Breast epithelium (tissue), 4 donors: Measurements from ENCODE around the gene PROM2. TPM values are rescaled to one million over a fixed set of nuclear protein-coding genes. Genes with fewer than 3 reads are reported as not detected.

ENCODE experiments used
- DNase-seq, 2 donors: peaks; one replicate each; pipeline ENCODE4 v3.0.0-alpha.2; 2019; ENCODE audit warnings: low spot score in 2 of 2
- H3K27ac ChIP-seq, 2 donors: fragments of 200-600 bp; sonication (generic) in 1 of 2; one replicate each; pipeline ENCODE4 v1.5.1; 2016 to 2019; ENCODE audit warnings: mild to moderate bottlenecking in 1 of 2
- H3K27me3 ChIP-seq, 2 donors: fragments of 200-600 bp; sonication (generic) in 1 of 2; one replicate each; pipeline versions ENCODE4 v1.5.1 to v1.6.0; 2017 to 2019; ENCODE audit warnings: control low read depth in 1 of 2, mild to moderate bottlenecking in 1 of 2
- H3K36me3 ChIP-seq: fragments of 200-600 bp; one replicate; pipeline ENCODE4 v1.5.1; 2019
- H3K4me1 ChIP-seq, 2 donors: fragments of 200-600 bp; sonication (generic); one replicate each; pipeline ENCODE4 v1.5.1; 2016 to 2019; ENCODE audit warnings: control low read depth in 1 of 2
- H3K4me3 ChIP-seq, 3 donors: fragments of 200-600 bp; sonication (generic); 1 replicate in 2 of 3; 2 replicates in 1 of 3; pipeline ENCODE4 v1.5.1; 2016 to 2019; ENCODE audit warnings: mild to moderate bottlenecking in 3 of 3, moderate library complexity in 2 of 3
- H3K9me3 ChIP-seq, 2 donors: fragments of 200-600 bp; sonication (generic) in 1 of 2; one replicate each; pipeline ENCODE4 v1.5.1; 2016 to 2019; ENCODE audit warnings: control low read depth in 1 of 2
- POLR2A ChIP-seq: fragments of 450-650 bp; IDR thresholded peaks from one replicate; pipeline ENCODE4 v1.6.1; 2016; ENCODE audit warnings: antibody characterized with exemption, mild to moderate bottlenecking, moderate library complexity
- POLR2AphosphoS5 ChIP-seq, 3 donors: sonication (generic); formaldehyde crosslinking; IDR thresholded peaks; one replicate each; pipeline ENCODE4 v1.6.1; 2017; ENCODE audit warnings: antibody characterized with exemption in 3 of 3
- intact Hi-C: fragments of 100-400 bp; cut with DNase I; formaldehyde crosslinking; loops from one replicate; pipeline ENCODE4 v1.15.1; 2023; ENCODE audit warnings: low total_unique reads
- total RNA-seq, 3 donors: library from RNA; depleted of rRNA; stranded (reverse); fragments of >200 nt; gene quantifications; one replicate each; pipeline ENCODE4 v1.1.0, GENCODE V29; 2016
- TF ChIP-seq, protein P1 (sequence below), 3 donors: fragments of 450-650 bp; IDR thresholded peaks; one replicate each; pipeline ENCODE4 v1.5.1; 2016 to 2017; ENCODE audit warnings: antibody characterized with exemption in 3 of 3, mild to moderate bottlenecking in 3 of 3, moderate library complexity in 3 of 3

Gene PROM2
- total RNA-seq, 3 donors from 2014 or later: 1.4 to 48.8 (median 47.7) TPM

- intact Hi-C loops: no loop called here
- Histone ChIP-seq H3K4me3 (no peak overlapping the region), H3K4me1 (peaks cover 0 to 7% of the 10 kb centered on the region in 2 donors), H3K9me3 (no peaks in the 10 kb centered on the region), H3K36me3 (no peaks in the 10 kb centered on the region), H3K27ac (no peak overlapping the region), H3K27me3 (no peaks in the 10 kb centered on the region)
- no peak for DNase-seq
- no peak for TF ChIP-seq POLR2AphosphoS5 (IDR thresholded peaks at IDR 0.05)
- TF ChIP-seq POLR2A: no peak
- TF ChIP-seq, protein P1, sequence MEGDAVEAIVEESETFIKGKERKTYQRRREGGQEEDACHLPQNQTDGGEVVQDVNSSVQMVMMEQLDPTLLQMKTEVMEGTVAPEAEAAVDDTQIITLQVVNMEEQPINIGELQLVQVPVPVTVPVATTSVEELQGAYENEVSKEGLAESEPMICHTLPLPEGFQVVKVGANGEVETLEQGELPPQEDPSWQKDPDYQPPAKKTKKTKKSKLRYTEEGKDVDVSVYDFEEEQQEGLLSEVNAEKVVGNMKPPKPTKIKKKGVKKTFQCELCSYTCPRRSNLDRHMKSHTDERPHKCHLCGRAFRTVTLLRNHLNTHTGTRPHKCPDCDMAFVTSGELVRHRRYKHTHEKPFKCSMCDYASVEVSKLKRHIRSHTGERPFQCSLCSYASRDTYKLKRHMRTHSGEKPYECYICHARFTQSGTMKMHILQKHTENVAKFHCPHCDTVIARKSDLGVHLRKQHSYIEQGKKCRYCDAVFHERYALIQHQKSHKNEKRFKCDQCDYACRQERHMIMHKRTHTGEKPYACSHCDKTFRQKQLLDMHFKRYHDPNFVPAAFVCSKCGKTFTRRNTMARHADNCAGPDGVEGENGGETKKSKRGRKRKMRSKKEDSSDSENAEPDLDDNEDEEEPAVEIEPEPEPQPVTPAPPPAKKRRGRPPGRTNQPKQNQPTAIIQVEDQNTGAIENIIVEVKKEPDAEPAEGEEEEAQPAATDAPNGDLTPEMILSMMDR (IDR thresholded peaks at IDR 0.05): no peak
Measured at GRCh38 chr2:95310216-95310615, 36.0 kb downstream of the PROM2 start.

DNA sequence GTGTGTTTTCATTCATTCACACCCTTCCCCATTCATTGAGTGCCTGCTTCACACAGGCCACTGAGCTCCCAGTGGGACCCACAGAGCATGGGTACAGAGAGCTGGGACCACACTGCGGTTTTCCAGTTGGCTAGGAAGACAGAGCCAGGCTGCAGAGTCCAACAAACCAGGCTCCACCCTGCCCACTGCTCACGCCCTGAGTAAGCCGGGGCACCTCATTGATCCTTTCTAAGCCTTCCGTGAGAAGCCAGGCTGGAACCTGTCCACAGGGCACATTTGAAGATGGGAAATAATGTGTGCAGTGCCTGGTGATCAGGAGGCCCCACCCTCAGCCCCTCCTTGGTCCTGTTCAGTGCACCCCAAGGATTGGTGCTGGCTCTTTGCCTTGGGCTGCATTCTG is 36.4 kb downstream of the PROM2 start:
- H3K4me3 ChIP-seq: no peak overlapping the region
- H3K4me1 ChIP-seq: peaks cover 0 to 7% of the 10 kb centered on the region in 2 donors
- TF ChIP-seq, protein P1 (IDR thresholded peaks at IDR 0.05): no peak
- no peak for TF ChIP-seq POLR2AphosphoS5 (IDR thresholded peaks at IDR 0.05)
- no peak for TF ChIP-seq POLR2A
- no peak overlapping the region for H3K27ac ChIP-seq
- no peaks in the 10 kb centered on the region for H3K36me3 ChIP-seq
- no peaks in the 10 kb centered on the region for H3K27me3 ChIP-seq
- no peak for DNase-seq
- no peaks in the 10 kb centered on the region for H3K9me3 ChIP-seq
- intact Hi-C loops: no loop called here

DNA sequence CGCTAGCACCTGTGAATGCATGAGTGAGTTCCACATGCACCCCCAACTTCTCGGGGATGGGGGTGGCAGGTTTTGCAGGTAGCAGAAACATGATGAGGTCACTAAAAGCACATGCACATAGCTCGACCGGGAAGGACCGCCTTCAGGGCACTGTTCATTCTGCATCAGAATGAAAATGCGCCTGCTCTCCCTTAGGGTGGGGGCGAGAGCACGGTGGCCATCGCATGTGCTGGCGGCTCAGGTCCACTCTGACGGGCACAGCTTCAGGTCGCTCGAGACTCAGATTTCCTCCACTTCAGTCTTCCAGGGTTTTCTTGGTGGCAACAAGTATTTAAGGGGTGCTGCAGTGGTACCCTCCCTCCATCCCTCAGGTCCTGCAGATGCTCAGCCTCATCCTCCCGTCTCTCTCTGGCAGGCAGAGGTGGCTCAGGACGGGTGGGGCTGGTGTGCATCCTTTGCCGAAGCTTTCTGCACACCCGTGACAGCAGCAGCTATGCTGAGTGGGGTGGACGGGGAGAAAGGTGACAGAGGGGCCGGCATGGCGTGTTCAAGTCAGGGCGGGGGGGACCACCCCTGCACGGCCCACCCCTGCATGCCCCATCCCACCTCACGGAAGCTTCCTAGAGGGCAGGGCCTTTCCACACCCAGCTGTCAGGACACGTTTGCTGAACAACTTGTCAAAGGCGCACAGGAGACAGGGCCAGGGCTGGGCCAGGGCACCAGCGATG is 37.7 kb downstream of the PROM2 start:
- no peak overlapping the region for H3K27ac ChIP-seq
- H3K4me3 ChIP-seq: no peak overlapping the region
- H3K4me1 ChIP-seq: peaks cover 4 to 17% of the 10 kb centered on the region in 2 donors
- no peaks in the 10 kb centered on the region for H3K27me3 ChIP-seq
- H3K36me3 ChIP-seq: no peaks in the 10 kb centered on the region
- no peaks in the 10 kb centered on the region for H3K9me3 ChIP-seq
- TF ChIP-seq POLR2AphosphoS5 (IDR thresholded peaks at IDR 0.05): no peak
- TF ChIP-seq, protein P1 (IDR thresholded peaks at IDR 0.05): no peak
- TF ChIP-seq POLR2A: no peak
- intact Hi-C loops: no loop called here
- DNase-seq: no peak

DNA sequence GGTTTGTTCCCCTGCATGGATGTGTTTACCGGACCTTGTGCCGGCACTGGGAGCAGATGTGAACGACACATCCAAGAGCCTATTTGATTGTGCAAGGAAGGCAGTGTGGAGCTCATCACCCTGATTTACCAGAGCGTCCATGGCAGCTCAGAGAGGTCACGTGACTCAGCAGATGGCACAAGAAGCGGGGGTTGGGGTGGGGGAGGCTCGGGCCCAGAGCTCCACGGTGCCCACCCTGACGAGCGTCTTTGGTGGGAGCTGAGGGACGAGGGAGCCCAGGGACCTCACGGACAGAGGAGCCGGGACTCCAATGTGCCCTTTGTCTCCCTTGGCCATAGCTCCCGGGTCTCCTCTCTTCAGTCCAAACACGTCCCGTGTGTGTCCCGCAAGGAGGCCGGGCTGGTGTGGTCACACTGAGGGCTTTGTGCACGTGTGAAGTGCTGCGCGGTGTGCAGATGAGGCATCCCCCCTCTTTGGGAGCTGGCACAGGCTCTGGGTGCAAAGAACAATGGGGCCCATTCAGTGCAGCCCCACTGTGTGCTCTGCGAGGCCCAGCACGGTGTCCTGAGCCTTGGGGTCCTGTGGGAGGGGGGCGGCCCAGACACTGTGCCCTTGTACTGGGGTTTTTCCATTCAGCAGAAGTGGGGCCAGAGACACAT is 38.4 kb downstream of the PROM2 start:
- Histone ChIP-seq H3K27me3 (no peaks in the 10 kb centered on the region), H3K36me3 (no peaks in the 10 kb centered on the region), H3K9me3 (no peaks in the 10 kb centered on the region), H3K4me1 (peaks cover 4 to 23% of the 10 kb centered on the region in 2 donors), H3K4me3 (no peak overlapping the region), H3K27ac (no peak overlapping the region)
- intact Hi-C loops: no loop called here
- DNase-seq: no peak
- TF ChIP-seq POLR2AphosphoS5 (IDR thresholded peaks at IDR 0.05) (no peak), POLR2A (no peak)
- TF ChIP-seq, protein P1 (IDR thresholded peaks at IDR 0.05): no peak
